Ureter (tissue), 1 donor: ENCODE results near the gene BMF. TPM values are rescaled to one million over a fixed set of nuclear protein-coding genes. Genes with fewer than 3 reads are reported as not detected.

Experiments used
- DNase-seq: peaks from one replicate; pipeline ENCODE4 v3.0.0-alpha.2; 2020; ENCODE audit warnings: low spot score
- total RNA-seq: library from RNA; stranded (reverse); gene quantifications from one replicate; pipeline ENCODE4 v1.2.4, GENCODE V29; 2023
- donor health status: DM: yes; HTN: yes; CAD: no.

Gene BMF
- total RNA-seq, 1 donor from 2014 or later = 8.3 TPM

DNA sequence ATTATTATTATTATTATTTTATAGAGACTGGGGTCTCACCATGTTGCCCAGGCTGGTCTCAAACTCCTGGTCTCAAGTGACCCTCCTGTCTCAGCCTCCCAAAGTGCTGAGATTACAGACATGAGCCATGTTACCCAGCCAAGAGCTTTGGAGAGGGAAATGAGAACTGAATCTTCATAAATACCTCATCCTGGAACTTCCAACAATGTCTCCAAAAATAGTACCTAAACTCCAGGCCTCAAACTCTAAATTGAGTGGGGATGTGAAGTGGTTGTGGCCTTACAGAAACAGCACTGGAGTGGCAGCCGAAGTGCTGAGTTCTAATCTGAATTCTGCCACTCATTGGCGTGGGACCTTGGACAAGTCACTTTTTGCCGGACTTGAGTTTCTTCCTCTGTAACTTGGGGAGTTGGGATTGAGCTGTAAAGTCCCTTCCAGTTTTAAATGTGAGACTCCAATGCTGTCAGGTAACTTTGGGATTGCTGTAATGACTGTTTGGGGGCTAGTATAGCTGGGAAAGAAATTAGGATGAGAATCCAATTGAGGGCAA is 59.7 kb downstream of the BMF start:
- peak; percentile 36 for DNase-seq

DNA sequence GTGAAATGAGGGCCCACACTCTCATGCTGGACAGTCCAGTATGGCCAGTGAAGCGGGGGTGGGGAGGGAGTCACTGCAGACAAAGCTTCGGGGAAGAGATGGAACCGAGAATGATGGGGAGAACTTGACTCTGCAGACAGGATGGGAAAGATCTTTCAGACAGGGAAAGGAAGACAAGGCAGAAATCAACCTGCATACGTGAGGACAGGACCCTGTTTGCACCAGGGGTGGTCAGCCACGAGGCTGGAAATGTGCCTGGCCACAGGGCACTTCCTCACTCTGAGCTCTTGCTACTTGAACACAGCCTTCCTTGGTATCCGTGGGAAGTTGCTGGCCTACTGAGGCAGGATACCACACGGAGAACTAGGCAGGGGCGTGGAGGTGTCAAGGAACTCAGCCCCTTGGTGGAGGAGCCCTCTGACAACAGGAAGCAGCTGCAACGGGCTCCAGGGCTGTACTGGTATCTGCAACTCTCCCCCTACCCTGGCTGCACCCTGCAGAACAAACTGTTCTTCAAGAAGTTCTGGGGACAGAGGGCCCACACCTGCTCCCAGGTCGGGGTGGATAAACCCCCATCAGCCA is 60.4 kb downstream of the BMF start:
- DNase-seq = peak; percentile 49

DNA sequence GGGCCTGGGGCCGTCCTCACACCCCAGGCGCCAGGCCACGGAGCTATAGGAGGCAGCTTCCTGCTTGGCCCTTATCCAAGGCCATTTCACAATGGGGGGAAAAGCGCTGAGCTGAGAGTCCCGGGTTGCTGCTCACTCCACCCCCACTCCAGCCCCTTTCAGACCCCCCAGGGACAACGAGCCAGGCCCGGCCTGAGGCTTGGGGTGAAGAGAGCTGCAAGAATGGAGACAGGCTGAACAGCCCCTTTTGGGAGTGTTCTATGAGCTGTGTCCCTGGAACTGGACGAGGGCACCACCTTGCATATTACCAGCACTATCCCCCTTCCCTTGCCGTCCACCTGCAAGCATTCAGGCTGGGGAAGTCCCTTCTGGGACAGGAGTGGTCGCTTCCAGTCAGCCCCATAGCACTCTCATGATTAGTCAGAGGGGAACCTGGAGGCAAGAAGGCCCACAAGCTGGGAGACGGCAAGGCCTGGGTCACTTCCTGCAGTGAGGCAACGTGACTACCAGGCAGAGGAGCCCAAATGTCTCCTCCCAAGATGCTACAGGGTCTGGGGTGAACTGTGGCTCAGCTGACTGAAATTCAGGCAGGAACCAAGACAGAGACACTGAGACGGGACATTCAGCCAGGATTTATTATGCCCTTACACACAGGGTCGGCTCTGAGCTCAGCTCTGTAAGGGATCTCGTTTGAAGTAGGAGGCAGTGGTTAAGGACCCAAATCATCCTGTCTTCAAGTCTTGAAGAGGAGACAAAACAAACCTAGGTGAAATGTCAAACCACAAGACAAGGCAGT is 61.1 kb downstream of the BMF start:
- peak; percentile 75 for DNase-seq

DNA sequence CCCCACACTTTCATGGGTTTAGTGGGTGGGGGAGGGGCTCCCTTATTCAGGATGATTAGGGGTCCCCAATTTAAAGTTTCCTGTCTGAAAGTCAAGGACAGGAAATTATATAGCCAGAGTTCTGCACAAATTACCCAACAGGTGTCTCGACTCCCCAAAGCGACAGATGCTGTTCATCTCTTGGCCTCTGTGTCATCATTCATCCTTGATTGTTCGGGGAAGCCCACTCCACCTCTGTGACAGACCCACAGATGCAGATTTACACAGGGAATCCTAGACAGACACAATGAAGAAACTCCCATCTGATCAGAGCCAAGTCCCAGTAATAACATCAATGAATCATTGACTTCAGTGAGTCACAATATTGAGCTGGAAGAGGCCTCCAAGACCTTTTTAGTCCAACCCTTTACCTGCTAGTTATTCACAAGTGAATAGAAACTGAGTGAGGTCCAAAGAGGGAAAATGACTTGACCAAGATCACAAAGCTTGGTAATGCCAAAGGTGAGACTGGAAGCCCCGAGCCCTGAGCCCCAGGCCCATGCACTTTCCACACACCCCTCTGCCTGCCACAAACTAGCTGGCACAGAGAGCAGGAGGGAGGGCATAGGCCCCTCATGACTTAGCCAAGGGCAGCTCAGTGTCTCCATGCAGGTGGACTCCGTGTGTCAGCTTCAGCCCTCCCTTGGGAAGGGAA is 61.8 kb downstream of the BMF start:
- DNase-seq = peak; percentile 43

DNA sequence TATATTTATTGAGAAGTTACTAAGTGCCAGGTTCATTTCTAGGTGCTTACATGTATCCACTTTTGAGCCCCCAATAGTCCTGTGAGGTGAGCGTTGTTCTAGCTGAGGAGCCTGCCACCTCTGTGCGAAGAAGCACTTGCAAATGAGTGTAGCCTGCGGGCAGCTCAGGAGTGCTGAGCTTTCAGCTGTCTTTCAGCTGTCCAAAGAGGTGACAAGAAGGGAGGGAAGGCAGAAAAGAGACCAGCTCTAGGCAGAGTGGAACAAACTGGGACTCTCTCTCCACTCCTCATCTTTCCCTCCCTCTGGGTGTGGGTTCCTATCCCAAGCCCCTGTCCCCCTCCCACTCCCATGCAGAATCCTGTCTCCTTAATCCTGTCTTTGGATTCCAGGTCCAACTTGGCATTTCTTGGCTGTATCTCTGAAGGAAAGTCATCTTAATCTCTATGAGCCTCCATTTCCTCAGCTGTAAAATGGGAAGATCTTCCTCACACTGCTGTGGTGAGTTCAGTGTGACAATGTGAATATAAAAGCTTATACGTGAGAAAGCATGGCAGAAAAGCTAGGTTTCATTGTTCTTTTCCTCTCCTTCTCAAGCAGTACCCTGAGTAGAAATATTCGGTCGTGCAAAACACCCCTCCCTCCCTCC is 63.0 kb downstream of the BMF start:
- DNase-seq = peak; percentile 42

DNA sequence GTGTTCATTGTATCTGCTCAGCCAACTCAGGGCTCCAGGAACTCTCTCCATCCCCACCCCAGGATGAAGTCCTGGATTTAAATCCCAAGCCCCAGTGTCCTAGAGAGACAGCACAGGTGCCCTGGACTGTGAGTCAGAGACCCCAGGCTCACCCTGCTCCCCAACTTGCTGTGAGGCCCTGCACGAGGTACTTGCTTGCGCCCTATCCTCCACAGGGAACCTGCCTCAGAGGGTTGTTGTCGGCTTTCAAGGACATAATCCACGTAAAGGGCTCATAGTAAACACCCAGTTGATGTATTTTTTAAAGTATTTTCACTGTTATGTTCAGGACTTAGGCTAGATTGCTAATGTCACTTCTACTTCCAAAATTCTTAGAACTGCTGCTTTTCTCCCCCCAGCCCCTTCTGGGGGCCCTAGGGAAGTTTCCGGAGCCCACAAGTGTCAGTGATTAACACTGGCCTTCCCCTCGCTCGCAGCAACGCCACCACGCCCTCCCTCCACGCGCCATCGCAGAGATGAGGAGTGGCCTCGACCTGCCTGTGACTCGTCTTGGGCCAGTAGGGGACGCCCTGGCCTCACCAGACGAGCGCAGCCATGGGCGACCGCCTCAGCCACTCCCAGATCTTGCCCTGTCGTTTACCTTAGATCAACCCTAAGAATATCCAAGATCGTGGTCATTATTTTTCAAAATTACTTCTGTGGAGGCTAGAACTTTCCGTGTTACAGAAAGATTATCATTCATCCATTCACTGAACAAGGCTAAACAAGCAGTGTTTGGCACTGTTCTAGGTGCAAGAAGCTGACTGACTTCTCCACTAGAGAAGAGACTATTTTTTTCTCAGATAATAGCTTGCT is 63.7 kb downstream of the BMF start:
- peak; percentile 90 for DNase-seq

DNA sequence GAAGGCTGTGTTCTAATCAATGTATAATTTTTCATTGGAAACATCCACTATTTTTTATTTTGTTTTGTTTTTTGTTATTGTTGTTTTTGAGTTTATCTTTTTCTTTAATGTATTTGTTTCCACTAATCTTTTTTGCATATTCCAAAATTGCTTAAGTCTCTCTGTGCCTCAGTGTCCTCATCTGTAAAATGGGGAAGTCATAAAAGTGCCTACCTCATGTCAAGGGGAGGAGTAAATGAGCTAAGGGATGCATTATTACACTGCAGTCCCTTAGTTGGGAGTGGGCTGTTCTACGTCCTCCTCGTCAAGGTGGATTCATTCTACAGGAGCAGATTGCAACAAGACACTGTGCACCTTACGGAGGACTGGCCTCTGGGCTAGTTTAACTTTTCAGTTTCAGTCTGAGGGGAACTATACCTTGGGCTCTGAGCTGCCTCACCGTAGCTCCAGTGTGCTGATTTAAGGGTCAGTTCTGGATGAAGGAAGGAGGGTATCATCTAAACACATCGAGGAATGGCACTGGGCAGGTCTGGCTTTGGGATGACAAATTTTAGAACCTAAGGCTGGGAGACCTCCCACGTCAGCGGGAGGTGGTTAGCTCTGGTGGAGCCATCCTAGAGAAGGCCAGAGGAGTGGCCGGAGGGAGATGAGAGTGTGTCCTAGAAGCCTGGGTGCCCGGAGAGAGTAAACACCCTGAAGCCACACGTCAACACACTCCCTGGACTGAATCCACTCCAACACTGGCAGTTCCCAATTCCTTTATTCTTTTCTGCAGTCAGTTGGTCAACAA is 64.6 kb downstream of the BMF start:
- peak; percentile 37 for DNase-seq

DNA sequence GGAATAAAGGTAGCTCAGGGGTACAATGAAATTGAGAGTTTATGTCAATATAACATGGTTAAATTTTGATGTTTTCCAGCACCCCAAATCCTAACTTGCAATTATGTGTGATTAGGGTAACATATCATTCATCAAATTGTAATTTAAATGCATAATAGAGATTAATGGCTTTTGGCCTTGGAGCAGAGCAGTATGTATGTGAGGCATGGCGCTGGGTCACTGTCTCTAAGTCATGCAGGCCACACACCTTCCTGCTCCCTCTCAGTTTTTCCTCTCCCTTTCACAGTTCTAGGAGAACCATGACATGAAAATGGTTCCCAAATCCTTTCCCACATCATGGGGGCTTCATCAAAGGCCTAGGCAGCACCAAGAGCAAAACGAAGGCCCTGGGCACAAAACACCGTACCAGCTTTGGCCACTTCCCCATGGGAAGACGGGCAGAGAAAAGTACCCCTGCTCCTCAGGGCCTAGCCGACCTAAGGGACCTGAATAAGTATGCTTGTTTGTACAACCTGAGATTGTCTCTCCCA is 65.8 kb downstream of the BMF start:
- DNase-seq = no peak

DNA sequence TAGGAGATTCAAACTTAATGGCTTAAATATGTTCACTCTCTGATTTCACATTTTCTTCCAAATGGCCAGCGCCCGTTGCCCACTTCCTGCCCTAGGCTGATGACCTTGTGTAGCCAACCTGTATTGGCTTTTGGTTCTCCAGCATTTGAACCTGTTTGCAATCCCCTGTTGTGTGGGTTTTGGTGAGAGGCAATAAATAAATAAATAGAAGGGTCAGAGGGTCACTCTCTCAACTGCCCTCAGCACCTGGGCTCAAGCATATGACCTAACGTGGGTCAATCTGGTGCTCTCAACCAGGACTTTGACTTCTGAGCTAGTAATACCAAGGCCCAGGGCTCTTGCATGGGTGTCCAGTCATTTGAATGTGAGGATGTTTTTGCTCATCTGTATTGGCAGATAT is 67.9 kb downstream of the BMF start:
- DNase-seq = no peak

DNA sequence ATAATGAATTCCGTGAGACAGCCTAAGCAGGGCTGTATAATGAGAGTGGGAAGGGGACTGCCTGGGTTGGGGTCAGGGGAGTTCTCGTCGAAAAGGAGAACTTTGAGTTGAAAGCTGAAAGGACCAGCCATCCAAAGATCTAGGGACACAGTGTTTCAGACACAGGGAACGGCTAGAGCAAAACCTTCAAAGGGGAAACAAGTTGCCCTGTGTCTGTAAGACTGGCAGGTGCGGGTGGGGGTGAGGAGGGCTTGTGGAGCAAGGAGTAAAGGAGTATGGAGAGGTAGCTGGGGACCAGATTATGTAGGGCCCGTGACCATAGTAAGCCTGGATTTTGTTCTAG is 68.4 kb downstream of the BMF start:
- DNase-seq = no peak

DNA sequence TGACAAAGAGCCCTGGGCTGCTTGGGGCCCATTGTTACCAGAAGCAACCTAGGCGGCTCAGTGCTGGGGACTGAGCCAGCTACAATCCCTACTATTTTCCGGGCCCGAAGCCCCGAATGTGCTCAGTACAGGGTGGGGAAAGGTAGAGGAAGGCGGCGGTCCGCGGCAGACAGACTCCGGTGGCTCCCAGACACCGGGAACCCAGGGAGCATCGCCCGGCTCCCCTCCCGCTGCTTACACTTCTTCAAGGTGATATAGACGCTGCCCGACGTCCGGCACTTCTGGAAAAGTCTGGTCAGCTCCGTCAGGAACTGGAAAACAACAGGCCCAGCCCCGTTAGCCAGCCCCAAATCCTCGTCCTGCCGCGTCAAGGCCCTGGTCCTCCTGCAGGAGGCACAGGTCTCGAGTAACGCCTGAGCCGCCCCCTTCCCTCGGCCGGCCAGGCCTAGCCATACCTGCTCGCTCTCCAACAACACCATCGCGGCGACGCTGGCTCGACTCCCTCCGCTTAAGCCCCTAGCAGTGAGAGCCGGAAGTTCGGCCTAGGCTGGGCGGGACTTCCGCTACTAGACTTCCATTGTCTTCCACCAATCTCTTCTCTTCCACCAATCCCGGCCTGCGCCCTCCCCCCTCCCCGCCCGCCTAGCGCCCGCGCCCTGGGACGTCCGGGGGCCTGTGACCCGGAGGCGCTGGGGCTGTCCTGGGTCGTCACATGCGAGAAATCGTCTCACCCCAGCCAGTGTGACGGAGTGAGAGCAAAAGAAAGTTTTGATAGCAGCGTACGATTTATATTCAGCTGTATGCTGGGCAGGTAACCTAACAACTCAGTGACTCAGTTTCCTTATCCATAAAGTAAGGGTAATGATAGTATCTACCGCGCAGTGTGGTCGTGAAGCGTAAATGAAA is 69.8 kb downstream of the BMF start, which contains the start of gene SRP14:
SRP14 (minus strand) TSS at position 544 of the 906 bp plus-strand sequence; CDS start at position 479, 65 bp downstream.
- DNase-seq = peak; percentile 95

DNA sequence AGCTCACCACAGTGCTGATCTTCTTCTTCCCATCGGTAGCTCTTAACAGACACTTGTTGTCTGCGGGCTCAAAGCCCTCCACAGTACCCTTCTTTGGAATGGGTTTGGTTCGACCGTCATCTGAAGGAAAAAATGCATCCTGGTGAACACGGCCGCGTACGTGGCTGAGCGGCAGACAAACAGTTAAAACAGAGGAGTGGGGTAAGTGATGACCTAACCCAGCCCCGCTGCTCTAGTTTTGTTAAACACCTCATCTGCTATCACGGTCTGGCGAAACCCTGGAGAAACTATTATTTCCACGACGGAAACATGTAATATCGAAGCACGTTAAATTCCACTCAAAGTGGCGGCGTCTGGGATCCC is 70.4 kb downstream of the BMF start:
- no peak for DNase-seq

Other genes starting within 250 kb of the BMF start
- gene GPR176, start 188.6 kb downstream of the BMF start, total RNA-seq = 1.7 TPM
- gene EIF2AK4, start 174.8 kb downstream of the BMF start, total RNA-seq = 34.2 TPM
- gene SRP14, start 69.7 kb downstream of the BMF start, total RNA-seq = 157 TPM
- 1.9 TPM for gene BUB1B, start 52.2 kb upstream of the BMF start, total RNA-seq
- 29.5 TPM for gene PAK6, start 130.2 kb upstream of the BMF start, total RNA-seq
- gene ANKRD63, start 174.2 kb upstream of the BMF start, total RNA-seq = not detected
- 26.9 TPM for gene PLCB2, start 199.1 kb upstream of the BMF start, total RNA-seq
- gene INAFM2, start 214.8 kb upstream of the BMF start, total RNA-seq = 26.2 TPM
- gene CCDC9B, start 232.1 kb upstream of the BMF start, total RNA-seq = 56.5 TPM
- not detected for gene PHGR1, start 242.2 kb upstream of the BMF start, total RNA-seq
- gene DISP2, start 249.3 kb upstream of the BMF start, total RNA-seq = 0.60 TPM